Esophagus mucosa (tissue), 1 donor: ENCODE results near the gene SH2B2. TPM values are rescaled to one million over a fixed set of nuclear protein-coding genes. Genes with fewer than 3 reads are reported as not detected.

ENCODE experiments used
- ATAC-seq: fragments of 200-7000 bp; cut with Tn5 transposase; one replicate; pipeline ENCODE4 v1.9.1; 2020
- total RNA-seq: library from RNA; stranded (reverse); gene quantifications from one replicate; pipeline ENCODE4 v1.2.4, GENCODE V29; 2023
- donor health status: DM: yes; HTN: yes; CAD: no.

Gene SH2B2
- 1.1 TPM for total RNA-seq

DNA sequence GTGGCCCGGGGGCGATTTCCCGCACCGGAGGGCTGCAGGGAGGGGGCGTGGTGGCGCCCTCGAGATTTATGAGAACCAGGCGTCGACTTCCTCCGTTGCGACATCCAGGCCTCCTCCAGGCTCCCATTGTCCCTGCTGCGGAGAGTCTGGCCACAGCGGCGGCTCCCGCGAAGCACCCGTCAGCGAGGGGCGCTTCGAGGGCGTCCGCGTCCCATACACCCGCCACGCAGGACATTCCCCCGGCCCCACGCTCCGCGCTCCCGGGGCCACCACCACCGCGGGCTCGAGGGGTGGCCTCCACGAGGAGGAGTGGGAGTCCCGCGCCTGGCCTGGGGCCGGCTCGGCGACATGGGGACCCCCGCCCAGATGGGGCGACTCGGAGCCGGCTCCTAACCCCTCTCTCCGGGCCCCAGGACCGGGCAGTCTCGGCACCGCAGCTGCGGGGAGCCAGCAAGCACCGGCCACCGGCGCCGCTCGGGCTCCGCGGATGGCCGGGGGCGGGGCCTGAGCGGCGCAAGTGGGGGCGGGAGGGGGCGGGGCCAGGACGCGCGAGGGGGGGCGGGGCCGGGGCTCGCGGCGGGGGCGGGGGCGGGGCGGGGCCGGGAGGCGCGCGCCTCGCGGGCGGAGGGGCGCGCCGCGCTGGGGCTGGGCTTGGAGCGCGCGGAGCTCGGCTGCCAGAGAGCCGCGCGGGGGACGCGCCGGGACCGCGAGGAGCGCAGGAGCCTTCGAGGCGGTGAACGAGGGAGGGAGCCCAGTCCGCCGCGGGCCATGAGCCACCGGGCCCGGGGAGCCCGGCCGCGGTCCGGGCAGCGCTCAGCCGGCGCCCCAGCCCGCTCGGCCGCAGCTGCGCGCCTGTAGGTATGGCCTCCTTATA is at the start of gene SH2B2:
TSS of gene SH2B2 (plus strand) at position 632 of the 874 bp plus-strand sequence. CDS start 13,683 bp downstream, outside the sequence.
- ATAC-seq = peak; percentile 41

DNA sequence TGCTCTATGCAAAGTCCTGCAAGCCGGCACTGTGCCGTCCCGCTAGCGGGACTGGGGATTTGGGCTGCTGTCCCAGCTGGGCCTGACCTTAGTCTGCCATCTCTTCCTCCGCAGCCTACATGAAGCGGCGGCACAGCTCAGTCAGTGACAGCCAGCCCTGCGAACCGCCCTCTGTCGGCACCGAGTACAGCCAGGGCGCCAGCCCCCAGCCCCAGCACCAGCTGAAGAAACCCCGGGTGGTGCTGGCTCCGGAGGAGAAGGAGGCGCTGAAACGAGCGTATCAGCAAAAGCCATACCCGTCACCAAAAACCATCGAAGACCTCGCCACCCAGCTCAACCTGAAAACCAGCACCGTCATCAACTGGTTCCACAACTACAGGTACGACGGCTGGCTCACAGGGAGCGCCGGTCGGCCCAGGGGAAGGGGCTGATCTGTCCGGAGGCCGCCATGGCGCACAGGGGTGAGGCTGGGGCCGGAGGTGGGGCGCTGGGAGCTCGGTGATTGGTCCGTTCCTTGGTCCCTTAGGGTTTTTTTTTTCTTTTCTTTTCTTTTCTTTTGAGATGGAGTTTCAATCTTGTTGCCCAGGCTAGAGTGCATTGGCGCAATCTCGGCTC is 47.4 kb upstream of the SH2B2 start:
- no peak for ATAC-seq

DNA sequence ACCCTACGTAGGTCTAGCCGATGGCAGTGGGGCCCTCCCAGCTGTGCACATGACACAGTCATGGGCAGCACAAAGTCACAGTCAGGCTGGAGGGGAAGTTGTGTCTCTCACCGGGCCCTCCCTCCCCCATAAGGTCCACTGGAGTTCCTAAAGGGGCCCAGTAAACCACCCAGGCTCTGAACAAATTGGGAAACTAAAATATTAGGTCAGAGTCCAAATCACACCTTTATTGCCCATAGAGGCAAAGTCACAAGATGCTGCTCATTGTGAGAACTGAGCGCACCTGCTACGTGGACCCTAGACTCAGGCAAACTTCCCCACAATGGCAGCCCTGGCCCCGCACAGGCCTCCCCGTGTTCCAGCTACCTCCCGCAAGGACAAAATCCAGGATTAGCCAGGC is 45.2 kb upstream of the SH2B2 start:
- ATAC-seq = no peak

DNA sequence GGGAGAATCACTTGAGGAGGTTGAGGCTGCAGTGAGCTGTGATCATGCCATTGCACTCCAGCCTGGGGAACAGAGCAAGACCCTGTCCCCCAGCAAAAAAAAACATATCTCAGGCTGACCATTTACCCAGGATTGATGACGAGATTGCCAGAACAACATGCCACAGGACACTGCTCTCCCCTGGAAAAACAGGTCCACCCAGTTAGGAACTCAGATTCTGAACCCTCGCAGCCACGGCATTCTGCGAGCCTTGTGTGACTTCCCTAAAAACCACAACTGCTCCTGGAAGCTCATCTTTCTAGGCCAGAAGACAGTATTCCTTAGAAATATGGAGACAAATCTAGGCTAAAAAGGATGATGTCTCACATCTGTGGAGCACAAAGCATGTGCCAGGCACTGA is 42.1 kb upstream of the SH2B2 start:
- no peak for ATAC-seq

DNA sequence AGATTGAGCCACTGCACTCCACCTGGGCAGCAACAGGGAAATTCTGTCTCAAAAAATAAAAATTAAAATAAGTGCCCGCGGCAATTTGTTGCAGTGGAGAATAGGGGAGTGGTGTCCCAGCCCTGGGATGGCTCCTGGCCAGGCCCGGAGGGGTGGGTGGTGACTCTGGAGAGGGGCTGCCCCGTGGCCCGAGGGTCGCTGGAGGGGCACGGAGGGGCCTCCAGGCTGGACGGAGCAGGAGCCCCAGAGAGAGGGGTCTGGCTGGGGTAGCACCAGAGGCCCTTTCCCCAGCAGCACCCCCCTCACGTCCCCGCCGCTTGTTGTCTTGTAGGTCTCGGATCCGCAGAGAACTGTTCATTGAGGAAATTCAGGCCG is 38.6 kb upstream of the SH2B2 start:
- no peak for ATAC-seq

DNA sequence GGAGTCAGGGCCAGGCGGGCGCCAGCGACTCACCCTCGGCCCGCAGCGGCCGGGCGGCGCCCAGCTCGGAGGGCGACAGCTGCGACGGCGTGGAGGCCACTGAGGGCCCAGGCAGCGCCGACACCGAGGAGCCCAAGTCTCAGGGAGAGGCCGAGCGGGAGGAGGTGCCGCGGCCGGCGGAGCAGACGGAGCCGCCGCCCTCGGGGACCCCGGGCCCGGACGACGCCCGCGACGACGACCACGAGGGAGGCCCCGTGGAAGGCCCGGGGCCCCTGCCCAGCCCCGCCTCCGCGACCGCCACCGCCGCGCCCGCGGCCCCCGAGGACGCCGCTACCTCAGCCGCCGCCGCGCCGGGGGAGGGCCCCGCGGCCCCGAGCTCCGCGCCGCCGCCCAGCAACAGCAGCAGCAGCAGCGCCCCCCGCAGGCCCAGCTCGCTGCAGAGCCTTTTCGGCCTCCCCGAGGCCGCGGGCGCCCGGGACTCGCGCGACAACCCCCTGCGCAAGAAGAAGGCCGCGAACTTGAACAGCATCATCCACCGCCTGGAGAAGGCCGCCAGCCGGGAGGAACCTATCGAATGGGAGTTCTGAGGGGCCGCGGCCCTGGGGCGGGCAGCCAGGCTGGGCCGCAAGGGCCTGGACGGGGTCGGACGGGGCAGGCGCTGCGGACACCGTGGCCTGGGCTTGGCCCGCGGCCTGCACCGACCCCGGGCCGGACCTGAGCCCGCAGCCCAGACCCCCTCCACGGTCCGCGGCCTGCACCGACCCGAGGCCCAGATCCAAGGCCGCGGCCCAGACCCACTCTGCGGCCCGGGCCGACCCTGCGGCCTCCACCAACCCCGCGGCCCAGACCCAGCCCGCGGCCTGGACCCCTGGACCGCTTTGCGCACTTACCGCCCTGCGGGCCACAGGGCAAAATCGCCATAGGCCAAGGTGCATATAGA is 37.9 kb upstream of the SH2B2 start:
- no peak for ATAC-seq

DNA sequence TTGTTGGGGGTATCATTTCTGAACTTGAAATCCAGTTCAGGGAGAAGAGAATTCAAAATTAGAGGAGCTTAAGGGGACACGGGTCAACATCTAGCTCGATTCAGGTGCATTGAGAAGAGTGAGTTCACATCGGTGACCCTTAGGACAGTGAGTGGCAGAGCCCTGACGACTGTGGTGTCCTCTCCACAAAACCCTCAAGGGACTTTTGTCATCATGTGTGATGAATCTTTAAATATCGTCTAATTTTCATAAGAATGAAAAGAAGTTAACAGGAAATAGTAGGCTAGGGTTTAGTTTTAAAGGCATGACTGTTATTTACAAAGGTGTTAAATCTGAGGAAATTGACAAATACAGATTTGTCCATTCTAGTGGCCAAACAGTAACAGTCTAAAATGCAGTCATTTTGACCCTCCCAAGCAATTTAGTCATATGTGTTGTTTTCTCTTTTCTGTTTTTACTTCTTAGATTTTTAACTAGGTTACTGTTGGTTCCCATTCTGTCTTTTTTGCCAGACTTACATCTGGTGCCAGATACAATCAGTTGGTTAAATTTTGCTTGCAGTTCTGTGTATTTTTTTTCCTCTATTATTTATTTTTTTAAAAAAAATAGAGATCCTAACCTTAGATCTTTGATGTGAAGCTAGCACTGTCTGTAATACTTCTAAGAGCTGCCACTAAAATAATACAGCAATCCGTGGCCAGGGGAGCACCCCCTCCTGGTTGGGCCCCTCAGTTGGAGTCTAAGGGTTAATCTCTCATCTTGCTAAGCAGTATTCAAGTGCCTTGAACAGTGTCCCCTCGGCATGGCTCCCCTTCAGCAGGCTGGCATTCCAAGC is 34.9 kb upstream of the SH2B2 start:
- no peak for ATAC-seq

DNA sequence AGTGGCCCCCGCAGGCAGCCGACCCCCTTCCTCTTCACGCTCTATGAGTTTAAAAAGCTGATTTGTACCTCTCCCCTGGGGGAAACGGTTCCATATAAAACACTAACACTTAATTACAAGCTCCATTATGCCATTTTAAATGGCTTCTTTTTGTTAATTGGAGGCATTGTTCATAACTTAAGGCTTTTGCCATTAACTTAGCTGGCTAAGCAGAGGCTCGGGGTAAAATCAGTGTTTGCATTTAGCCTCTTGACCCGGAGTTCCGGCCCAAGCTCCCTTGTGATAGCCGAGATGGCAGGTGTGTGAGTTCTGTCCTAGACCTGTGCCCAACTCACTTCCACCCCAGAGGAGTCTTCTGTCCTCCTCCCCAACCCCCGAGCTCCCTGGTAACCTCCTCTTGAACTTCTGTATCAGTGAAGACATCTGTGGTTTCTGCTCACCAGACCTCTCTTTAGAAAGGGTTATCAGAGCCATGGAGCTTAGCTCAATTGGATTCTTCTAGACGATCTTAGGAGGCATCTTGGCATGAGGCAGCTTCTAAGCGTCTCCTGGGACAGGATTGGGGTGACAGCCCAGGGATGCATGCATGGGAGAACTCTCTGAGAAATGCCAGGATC is 34.2 kb upstream of the SH2B2 start:
- ATAC-seq = no peak

DNA sequence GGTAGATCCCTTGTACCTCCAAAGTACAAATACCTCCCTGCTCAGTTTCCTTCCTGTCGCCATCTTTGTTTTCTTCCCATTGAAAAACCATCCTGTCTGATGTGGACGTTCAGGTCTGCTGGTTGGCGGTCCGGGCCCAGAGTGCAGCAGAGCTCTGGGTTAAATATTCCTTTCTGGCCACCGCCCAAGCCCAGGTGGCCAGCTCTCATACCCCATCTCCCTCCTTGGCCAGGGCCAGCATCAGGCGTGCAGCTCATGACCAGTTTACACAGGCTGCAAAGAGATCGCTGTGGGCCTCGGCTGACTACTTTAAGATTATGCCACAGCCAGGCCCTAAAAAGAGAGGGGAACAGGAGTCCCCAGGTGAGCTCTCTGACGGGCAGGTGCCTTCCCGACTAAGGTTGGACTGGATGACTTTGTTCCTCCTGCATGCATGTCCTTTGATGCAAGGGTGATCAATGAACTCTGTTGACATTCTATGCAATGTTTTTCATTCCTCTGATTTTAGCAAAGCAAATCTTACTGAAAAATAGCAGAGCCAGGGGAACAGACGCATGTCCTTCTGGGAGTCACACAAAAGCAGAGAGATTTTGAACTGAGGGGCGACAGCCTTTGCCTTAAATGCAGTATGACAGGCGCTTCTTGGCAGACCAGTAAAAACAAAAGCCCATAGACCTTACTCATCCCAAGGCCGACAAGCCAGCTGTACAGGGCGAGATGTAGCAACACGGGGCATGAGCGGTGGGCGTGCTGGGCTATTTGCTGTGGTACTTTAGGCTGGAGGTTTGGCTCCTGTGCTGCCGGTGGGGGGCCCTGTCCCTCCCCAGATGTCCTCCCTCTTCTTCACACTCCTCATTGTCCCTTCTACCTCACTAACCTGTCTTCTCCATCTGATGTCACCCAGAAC is 33.3 kb upstream of the SH2B2 start:
- no peak for ATAC-seq

DNA sequence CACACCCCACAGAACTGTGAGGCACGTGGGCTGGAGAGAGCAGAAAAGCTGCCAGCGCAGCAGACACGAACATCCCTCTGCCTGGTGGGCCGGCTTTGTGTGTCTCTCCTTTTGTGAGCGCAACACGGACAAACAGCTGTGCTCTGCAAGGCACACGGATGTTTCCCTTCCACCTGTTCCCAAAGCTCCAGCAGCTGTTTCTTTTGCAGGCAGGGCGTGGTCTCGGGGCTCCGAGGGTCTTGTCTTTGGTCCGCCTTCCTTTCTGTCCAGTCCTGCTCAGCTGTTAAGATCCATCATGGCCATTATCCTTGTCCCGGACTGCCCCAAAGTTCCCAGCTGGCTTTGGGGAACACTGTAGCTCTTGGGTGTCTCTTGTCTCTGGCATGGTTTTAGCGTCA is 32.7 kb upstream of the SH2B2 start:
- ATAC-seq = no peak

DNA sequence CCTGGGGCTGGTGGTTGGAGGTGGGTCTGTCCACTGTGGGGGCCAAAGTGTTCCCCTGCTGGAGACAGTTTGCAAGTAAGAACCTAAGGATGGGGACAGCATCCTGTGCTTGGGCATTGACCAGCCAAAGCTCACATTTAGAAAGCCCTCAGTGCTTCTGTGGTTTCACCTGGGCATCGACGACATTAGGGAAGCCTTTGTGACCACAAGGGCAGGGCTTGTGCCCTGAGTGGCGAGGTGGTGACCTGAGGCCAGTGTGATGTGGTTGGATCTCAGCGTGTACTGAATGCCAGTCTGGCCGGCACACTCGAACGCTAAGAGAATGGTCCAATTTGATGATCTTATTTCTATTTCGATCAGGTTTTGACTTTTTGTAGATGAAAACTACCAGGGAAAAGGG is 32.1 kb upstream of the SH2B2 start:
- ATAC-seq = no peak

DNA sequence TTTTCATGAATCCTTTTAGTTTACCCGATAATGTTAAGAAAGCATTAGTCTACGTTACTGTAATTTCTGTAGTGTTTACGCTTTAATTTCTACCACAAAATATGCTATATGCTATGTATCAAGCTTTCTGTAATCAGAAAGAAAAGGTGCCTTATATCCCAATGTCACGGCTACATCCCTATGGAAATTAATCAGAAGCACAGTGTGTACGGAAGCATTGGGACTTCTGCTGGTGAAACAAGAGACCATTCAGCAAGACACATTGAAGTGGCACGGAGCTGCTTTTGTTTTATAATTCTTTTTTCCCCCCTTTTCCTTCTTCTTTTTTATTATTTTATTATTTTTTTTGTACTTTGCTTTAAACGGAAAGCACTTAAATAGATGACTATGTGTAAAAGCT is 31.2 kb upstream of the SH2B2 start:
- ATAC-seq = no peak

DNA sequence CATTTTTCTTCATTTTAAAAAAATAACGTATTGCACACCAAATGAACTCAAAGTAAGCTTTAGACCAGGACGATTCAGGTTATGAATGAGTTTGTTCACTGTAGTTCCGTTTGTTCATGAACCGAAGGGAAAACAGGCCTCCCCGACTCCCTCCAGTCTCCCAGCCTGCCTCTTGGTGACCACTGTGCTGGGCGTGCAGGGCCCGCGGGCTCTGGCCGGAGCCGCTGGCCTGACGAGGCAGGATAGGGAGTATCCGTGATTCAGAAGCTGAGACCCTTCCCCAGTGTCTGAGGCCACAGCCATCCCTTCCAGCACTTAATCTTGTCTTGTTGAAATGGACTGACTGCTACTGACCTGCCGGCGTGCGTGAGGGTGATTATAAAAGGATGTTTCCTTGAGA is 30.8 kb upstream of the SH2B2 start:
- no peak for ATAC-seq

DNA sequence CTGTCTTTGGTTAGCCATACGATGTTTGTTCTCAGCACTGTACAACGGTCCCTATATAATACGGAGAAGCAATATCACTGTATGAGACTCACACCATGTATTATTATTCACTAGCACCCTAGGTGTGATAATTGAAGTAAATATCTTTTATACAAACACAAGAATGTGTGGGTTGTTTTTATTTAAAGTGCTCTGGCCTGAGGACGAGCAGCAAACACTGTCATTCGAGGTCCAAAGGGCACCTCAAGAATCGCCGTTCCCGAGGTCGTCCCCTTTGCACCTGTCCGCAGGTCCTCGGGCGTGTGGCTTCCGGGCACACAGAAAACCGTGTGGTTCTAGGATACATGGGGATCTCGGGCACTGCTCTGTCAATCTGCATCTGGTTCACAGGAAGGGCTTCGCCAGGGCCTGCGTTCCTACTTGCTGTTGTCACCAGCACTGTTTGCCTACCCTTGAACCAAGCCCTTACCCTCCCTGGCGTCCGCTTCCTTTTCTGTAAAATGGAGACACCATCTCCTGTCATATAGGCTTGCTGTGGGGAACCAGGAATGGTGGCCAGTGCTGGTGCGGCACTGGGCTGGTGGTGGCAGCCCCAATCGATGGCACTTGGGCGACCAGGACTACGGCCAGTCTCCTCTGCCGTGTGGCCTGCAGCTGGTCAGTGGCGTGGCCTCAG is 28.5 kb upstream of the SH2B2 start:
- ATAC-seq = no peak

DNA sequence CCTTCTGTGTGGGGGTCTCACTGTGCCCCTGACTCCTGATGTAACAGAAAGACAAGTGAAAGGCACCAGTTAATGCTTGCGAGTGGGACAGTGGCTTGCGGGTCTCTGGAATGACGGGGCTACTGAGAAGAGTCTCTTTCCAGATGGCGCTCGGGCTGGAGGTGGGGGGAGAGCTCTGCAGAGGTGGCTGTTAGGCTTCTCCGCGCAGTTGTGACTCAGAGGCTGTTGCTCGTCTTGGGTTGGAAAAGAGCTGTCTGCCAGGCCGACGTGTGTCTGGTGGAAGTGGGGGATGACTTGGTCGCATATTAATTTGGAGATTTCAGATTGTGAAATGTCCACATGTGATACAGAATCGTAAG is 27.9 kb upstream of the SH2B2 start:
- ATAC-seq = no peak

DNA sequence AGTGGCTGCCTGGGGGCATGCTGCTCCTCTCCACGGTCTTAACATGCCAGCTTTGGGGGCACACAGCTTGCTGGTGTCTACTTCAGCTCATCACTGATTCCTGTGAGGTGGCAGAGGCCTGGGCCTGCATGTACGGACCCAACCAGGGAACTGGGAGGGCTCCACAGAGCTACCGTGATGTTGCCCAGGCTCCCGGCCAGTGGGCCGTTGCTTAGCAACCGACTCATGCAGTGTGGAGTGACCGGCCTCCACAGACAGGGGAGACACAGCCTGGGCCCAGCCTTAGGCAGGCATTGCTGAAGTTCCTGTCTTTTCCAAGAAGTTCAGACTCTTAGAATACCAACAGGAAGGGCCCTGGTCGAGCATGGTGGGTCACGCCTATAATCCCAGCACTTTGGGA is 25.8 kb upstream of the SH2B2 start:
- ATAC-seq = no peak

DNA sequence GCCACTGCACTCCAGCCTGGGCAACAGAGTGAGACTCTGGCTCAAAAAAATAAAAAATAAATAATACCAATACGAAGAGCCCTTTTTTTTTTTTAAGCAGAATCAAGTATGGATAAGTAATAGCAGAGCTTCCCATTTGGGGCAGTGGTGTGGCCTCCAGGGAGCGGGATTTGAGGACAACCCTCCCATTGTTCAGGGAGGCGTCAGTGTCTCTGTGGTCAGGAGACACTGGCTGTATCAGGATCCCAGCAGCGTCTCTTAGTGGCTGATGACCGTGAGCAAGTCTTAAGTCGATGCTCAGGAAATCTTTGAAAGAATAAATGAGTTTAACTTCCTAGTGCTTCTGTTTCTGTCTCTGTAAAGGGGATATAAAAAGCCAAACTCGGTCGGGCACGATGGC is 25.2 kb upstream of the SH2B2 start:
- ATAC-seq = no peak

DNA sequence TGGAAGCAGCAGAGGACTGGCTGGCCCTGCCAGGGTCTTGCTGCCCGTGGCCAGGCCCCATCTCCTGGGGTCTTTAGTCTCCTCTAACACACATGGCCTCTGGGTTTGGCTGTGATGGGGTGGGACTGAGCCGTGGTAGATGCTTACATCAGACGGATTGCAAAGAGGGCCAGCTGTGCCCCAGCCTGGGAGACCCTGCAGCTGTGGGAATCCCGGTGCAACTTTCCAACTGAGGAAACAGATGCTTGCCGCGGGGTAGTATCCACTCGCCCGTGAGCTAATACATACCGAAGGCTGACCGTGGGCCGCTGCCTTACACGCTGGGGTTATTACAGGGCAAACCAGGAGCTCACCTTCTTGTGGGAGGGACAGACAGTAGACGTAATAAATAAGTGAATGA is 24.1 kb upstream of the SH2B2 start:
- ATAC-seq = no peak

DNA sequence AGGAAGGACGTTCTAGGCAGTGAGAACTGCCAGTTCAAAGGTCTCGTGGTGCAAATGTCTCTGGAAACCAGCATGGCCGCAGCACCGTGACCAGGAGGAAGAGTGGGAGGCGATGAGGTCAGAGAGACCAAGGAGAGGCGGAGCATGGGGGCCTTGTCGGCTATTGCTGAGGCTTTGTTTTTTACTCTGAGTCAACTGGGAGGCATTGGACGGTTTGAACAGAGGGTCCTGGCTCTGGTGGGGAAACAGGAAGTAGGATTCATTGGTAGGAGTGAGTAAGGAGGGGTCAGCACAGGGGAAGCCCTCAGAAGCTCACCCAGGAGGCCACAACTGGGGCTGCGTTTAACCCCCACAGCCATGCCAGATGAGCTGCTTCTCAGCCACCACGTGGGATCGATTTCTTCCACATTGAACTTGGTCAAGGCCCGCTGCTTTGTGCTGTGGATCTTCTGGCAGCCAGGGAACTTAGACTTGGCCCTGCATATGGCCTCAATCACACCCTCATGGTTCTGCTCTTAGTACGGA is 22.2 kb upstream of the SH2B2 start:
- no peak for ATAC-seq

DNA sequence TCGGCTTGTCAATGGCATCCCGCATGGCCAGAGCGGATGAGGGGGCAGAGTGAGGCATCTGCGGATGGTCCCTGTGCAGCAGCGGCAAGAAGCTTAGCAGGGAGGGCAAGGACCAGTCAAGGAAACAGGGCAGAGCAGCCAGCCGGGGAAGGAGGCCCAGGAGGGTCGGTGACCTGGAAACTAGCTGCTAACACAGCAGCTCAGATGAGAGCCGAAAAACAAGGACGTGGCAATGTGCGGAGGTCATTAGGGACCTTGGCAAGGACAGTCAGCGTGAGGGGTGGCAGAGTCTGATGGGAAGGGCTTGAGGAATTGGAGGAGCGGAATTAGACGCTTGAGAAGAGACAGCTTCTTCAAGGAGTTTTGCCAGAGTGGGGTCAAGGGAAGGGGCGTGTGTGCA is 20.1 kb upstream of the SH2B2 start:
- ATAC-seq = no peak
